Measurements from ENCODE around the gene EFS.

The EFS gene

DNA sequence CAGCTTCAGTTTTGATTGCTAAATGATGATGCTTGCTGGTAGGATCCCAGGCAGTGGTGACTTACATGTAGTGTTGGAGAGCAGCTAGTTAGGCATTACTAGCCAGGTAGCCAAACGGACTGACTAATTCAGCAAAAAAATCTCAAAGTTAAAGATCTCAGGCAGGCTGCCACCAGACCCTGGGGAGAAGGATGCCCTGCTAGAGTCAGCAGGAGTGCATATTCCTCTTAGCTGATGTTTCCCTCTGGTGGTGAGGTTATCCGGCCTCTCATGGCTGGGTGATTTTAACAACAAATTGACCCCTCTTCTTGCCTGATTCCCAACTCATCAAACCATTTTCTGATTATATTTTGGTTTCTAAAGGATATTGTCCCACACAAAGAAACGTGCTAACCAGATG, 2.8 kb downstream of the EFS start:
- TF ChIP-seq LEF1 (IDR thresholded peaks at IDR 0.05; ENCODE audit: borderline replicate concordance) (no peak), SP1 (IDR thresholded peaks at IDR 0.05) (no peak), NFRKB (IDR thresholded peaks at IDR 0.05) (no peak), BHLHE40 (IDR thresholded peaks at IDR 0.05; ENCODE audit: borderline replicate concordance) (no peak), SUZ12 (IDR thresholded peaks at IDR 0.05) (no peak), FOXA1 (IDR thresholded peaks at IDR 0.05) (no peak), ELF4 (IDR thresholded peaks at IDR 0.05) (no peak), TARDBP (IDR thresholded peaks at IDR 0.05) (no peak), ARNT (IDR thresholded peaks at IDR 0.05) (no peak), FOXM1 (IDR thresholded peaks at IDR 0.05; ENCODE audit: borderline replicate concordance) (no peak), HDGF (IDR thresholded peaks at IDR 0.05; ENCODE audit: borderline replicate concordance) (no peak)
- no peak for DNase-seq (ENCODE audit: extremely low spot score)
- ChIA-PET POLR2A (interaction anchor here (0.8 kb wide), 1 partner anchor 41 kb away, joined by 3 read pairs; the partner anchor contains the start of gene PABPN1), CTCF (interaction anchor here (0.5 to 2.7 kb wide), 4 partner anchors 8 to 103 kb away, joined by 4 to 13 read pairs (median 5); no protein-coding TSS in a partner anchor)

DNA sequence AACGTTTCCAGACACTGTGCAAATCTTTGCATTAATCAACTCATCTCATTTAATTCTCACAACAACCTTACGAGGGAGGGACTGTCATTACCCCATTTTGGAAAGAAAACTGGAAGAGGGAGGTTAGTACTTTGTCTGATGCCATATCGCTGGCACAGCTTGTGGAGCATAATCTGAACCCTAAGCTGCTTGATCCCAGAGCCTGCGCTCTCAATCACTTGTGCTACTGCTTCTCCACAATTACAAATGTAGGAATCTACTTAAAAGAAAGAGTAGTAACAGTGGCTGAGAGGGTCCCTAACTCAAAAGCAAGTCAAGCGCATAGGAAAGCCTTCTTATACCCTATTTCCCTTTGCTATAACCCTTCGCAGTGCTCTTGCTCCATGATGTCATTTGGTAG, 3.2 kb downstream of the EFS start:
- TF ChIP-seq, protein P1, sequence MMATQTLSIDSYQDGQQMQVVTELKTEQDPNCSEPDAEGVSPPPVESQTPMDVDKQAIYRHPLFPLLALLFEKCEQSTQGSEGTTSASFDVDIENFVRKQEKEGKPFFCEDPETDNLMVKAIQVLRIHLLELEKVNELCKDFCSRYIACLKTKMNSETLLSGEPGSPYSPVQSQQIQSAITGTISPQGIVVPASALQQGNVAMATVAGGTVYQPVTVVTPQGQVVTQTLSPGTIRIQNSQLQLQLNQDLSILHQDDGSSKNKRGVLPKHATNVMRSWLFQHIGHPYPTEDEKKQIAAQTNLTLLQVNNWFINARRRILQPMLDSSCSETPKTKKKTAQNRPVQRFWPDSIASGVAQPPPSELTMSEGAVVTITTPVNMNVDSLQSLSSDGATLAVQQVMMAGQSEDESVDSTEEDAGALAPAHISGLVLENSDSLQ (IDR thresholded peaks at IDR 0.05) = no peak
- TF ChIP-seq FOXA1 (IDR thresholded peaks at IDR 0.05) = no peak
- TF ChIP-seq SUZ12 (IDR thresholded peaks at IDR 0.05) = no peak
- no peak for TF ChIP-seq FOXM1 (IDR thresholded peaks at IDR 0.05; ENCODE audit: borderline replicate concordance)
- TF ChIP-seq ELF4 (IDR thresholded peaks at IDR 0.05) = no peak
- no peak for TF ChIP-seq SP1 (IDR thresholded peaks at IDR 0.05)
- TF ChIP-seq HDGF (IDR thresholded peaks at IDR 0.05; ENCODE audit: borderline replicate concordance) = no peak
- no peak for TF ChIP-seq CTBP1 (IDR thresholded peaks at IDR 0.05; ENCODE audit: borderline replicate concordance)
- no peak for TF ChIP-seq ARNT (IDR thresholded peaks at IDR 0.05)
- no peak for TF ChIP-seq ZNF384 (IDR thresholded peaks at IDR 0.05)
- no peak for TF ChIP-seq LEF1 (IDR thresholded peaks at IDR 0.05; ENCODE audit: borderline replicate concordance)
- TF ChIP-seq TARDBP (IDR thresholded peaks at IDR 0.05) = no peak
- TF ChIP-seq NFRKB (IDR thresholded peaks at IDR 0.05) = no peak
- TF ChIP-seq L3MBTL2 (conservative IDR thresholded peaks at IDR 0.05) = no peak
- DNase-seq (ENCODE audit: extremely low spot score) = no peak
- POLR2A ChIA-PET = interaction anchor here (0.8 kb wide), 1 partner anchor 41 kb away, joined by 3 read pairs; the partner anchor contains the start of gene PABPN1

DNA sequence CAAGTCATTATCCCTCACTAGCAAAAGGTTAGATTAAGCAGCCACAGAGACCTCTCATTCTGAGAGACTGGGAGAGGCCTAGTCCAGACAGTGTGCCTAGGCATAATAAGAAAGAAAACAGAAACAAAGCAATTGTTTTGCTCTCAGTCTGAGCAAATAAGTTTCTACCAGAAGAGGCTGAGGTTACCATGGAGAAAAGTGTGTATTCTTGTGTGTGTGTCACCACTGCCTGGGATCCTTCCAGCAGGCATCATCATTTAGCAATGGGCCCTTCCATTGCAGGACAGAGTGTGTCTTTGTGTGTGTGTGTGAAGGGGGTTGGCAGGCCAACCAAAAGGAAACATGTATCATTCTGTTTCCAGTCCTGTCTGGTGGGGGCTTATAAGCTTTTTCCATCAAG, 3.7 kb downstream of the EFS start:
- TF ChIP-seq FOXA1 (IDR thresholded peaks at IDR 0.05) = no peak
- no peak for TF ChIP-seq ARNT (IDR thresholded peaks at IDR 0.05)
- no peak for TF ChIP-seq BHLHE40 (IDR thresholded peaks at IDR 0.05; ENCODE audit: borderline replicate concordance)
- no peak for TF ChIP-seq FOXM1 (IDR thresholded peaks at IDR 0.05; ENCODE audit: borderline replicate concordance)
- TF ChIP-seq FOXK2 (IDR thresholded peaks at IDR 0.05) = no peak
- TF ChIP-seq ELF4 (IDR thresholded peaks at IDR 0.05) = no peak
- no peak for TF ChIP-seq ZNF384 (IDR thresholded peaks at IDR 0.05)
- TF ChIP-seq HDGF (IDR thresholded peaks at IDR 0.05; ENCODE audit: borderline replicate concordance) = no peak
- no peak for TF ChIP-seq CTBP1 (IDR thresholded peaks at IDR 0.05; ENCODE audit: borderline replicate concordance)
- TF ChIP-seq SP1 (IDR thresholded peaks at IDR 0.05) = no peak
- TF ChIP-seq L3MBTL2 (conservative IDR thresholded peaks at IDR 0.05) = no peak
- TF ChIP-seq SUZ12 (IDR thresholded peaks at IDR 0.05) = no peak
- TF ChIP-seq TARDBP (IDR thresholded peaks at IDR 0.05) = no peak
- TF ChIP-seq LEF1 (IDR thresholded peaks at IDR 0.05; ENCODE audit: borderline replicate concordance) = no peak
- TF ChIP-seq, protein P1 (IDR thresholded peaks at IDR 0.05) = no peak
- TF ChIP-seq NFRKB (IDR thresholded peaks at IDR 0.05) = no peak
- ChIA-PET CTCF (interaction anchor here (0.5 to 2.7 kb wide), 6 partner anchors 9 to 102 kb away, joined by 3 to 13 read pairs (median 4); partner anchors contain the start of gene SLC22A17), POLR2A (interaction anchor here (1.1 to 1.9 kb wide), 2 partner anchors 16 to 75 kb away, joined by 3 to 4 read pairs; no protein-coding TSS in a partner anchor)
- DNase-seq (ENCODE audit: extremely low spot score) = no peak

More for the DNA sequence above, 3.2 kb downstream of the EFS start:
- CTCF ChIA-PET = interaction anchor here (0.5 to 2.7 kb wide), 4 partner anchors 8 to 103 kb away, joined by 4 to 13 read pairs (median 5); no protein-coding TSS in a partner anchor

DNA sequence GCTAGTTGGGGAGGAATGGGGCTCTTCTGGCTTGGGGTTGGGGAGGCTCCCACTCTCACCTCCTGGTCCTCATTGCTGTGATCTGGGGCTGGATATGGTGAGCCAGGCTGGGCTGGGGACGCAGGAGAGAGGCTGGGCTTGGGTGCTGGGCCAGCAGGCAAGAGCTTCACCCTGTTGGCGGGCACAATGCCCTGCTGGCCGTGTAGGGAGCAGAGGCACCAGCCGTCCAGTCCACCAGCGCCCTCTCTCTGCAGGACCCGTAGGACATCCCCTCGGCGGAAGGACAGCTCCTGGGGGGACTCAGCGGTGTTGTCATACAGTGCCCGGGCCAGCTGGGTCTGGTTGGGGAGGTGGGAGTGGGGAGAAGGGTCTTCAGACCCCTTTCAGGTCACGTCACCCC, 4.5 kb downstream of the EFS start:
- ChIA-PET POLR2A (interaction anchor here (1.1 to 1.9 kb wide), 3 partner anchors 15 to 74 kb away, joined by 3 to 12 read pairs (median 4); partner anchors contain the start of gene PABPN1), CTCF (interaction anchor here (0.6 to 2.7 kb wide), 9 partner anchors 8 to 60 kb away, joined by 3 to 13 read pairs (median 3); partner anchors contain the start of gene SLC22A17)
- DNase-seq (ENCODE audit: extremely low spot score) = no peak
- no peak for TF ChIP-seq FOXA1 (IDR thresholded peaks at IDR 0.05)
- TF ChIP-seq ZNF384 (IDR thresholded peaks at IDR 0.05) = no peak
- TF ChIP-seq L3MBTL2 (conservative IDR thresholded peaks at IDR 0.05) = no peak
- no peak for TF ChIP-seq FOXK2 (IDR thresholded peaks at IDR 0.05)
- no peak for TF ChIP-seq SUZ12 (IDR thresholded peaks at IDR 0.05)
- TF ChIP-seq BHLHE40 (IDR thresholded peaks at IDR 0.05; ENCODE audit: borderline replicate concordance) = no peak
- TF ChIP-seq FOXM1 (IDR thresholded peaks at IDR 0.05; ENCODE audit: borderline replicate concordance) = no peak
- no peak for TF ChIP-seq ARNT (IDR thresholded peaks at IDR 0.05)
- no peak for TF ChIP-seq HDGF (IDR thresholded peaks at IDR 0.05; ENCODE audit: borderline replicate concordance)
- TF ChIP-seq, protein P1 (IDR thresholded peaks at IDR 0.05) = no peak
- no peak for TF ChIP-seq CTBP1 (IDR thresholded peaks at IDR 0.05; ENCODE audit: borderline replicate concordance)

DNA sequence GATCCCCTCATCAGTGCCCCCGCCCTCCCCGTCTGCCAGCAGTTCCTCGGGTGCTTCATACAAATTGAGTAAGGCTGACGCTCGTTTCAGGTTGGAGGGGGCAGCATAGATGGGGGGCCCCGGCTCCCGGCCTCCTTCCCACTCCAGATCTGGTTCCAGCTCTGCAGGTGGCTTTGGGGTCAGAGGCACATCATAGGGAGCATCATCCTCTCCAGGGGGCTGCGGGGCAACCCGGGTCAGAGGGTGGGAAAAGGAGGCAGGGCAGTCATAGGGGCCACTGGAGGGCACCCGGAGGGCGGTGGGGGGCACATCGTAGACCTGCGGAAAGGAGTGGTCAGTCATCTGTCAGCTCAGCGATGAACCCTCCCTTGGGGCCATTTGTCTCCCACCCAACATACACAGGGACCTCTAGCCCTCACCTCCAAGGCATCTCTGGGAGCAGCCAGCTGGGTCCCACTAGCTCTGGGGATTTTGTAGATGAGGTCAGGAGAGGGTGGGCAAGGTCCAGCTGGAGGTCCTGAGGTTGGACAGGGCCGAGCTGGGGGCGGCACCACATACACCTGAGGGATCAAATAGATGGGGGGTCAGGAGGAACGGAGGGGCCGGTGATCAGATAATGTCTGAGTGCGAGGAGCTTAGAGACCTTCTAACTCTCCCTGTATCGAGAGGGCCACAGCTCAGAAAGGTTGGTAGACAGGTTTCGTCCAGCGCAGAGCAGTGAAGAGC, 5.1 kb downstream of the EFS start:
- no peak for TF ChIP-seq FOXA1 (IDR thresholded peaks at IDR 0.05)
- TF ChIP-seq SUZ12 (IDR thresholded peaks at IDR 0.05) = no peak
- no peak for TF ChIP-seq FOXM1 (IDR thresholded peaks at IDR 0.05; ENCODE audit: borderline replicate concordance)
- TF ChIP-seq NFRKB (IDR thresholded peaks at IDR 0.05) = no peak
- no peak for TF ChIP-seq BHLHE40 (IDR thresholded peaks at IDR 0.05; ENCODE audit: borderline replicate concordance)
- no peak for TF ChIP-seq LEF1 (IDR thresholded peaks at IDR 0.05; ENCODE audit: borderline replicate concordance)
- DNase-seq (ENCODE audit: extremely low spot score) = no peak
- CTCF ChIA-PET = interaction anchor here (0.6 to 2.7 kb wide), 7 partner anchors 8 to 59 kb away, joined by 3 to 13 read pairs (median 4); partner anchors contain the start of gene SLC22A17
- POLR2A ChIA-PET = interaction anchor here (1.7 to 1.9 kb wide), 2 partner anchors 39 to 73 kb away, joined by 4 to 12 read pairs; partner anchors contain the start of gene PABPN1
